WTC11 (cell line): ENCODE results near the gene FAM161A. TPM values are rescaled to one million over a fixed set of nuclear protein-coding genes. Genes with fewer than 3 reads are reported as not detected.

ENCODE experiments used
- CREB1 ChIP-seq: sonication (generic); formaldehyde crosslinking; IDR thresholded peaks from 2 replicates; pipeline ENCODE4 v1.8.0; 2023; ENCODE audit warnings: mild to moderate bottlenecking, missing genetic modification reagents
- FOXK1 ChIP-seq: sonication (generic); formaldehyde crosslinking; IDR thresholded peaks from 2 replicates; pipeline ENCODE4 v1.8.0; 2022; ENCODE audit warnings: mild to moderate bottlenecking, moderate library complexity, missing genetic modification reagents
- GABPB1 ChIP-seq: sonication (generic); formaldehyde crosslinking; IDR thresholded peaks from 2 replicates; pipeline ENCODE4 v1.8.1; 2023; ENCODE audit warnings: mild to moderate bottlenecking, missing genetic modification reagents
- MXD4 ChIP-seq: fragments of 250-450 bp; sonication (Bioruptor Pico); IDR thresholded peaks from 2 replicates; pipeline ENCODE4 v1.8.0; 2021; ENCODE audit warnings: mild to moderate bottlenecking, moderate library complexity, borderline replicate concordance
- NFE2L1 ChIP-seq: sonication (generic); formaldehyde crosslinking; IDR thresholded peaks from 2 replicates; pipeline ENCODE4 v1.8.1; 2023; ENCODE audit warnings: missing genetic modification reagents
- NR3C1 ChIP-seq: sonication (generic); formaldehyde crosslinking; conservative IDR thresholded peaks from 2 replicates; pipeline ENCODE4 v1.8.1; 2023; ENCODE audit warnings: low read depth, mild to moderate bottlenecking, missing genetic modification reagents
- OVOL2 ChIP-seq: fragments of 250-450 bp; sonication (Bioruptor Pico); IDR thresholded peaks from 2 replicates; pipeline ENCODE4 v1.9.0; 2021; ENCODE audit warnings: mild to moderate bottlenecking, borderline replicate concordance
- ZBTB21 ChIP-seq: sonication (generic); formaldehyde crosslinking; IDR thresholded peaks from 2 replicates; pipeline ENCODE4 v1.8.1; 2023; ENCODE audit warnings: mild to moderate bottlenecking, missing genetic modification reagents, borderline replicate concordance
- ZNF138 ChIP-seq: sonication (generic); formaldehyde crosslinking; conservative IDR thresholded peaks from 2 replicates; pipeline ENCODE4 v1.8.1; 2022; ENCODE audit warnings: mild to moderate bottlenecking, moderate library complexity, missing genetic modification reagents
- ZNF219 ChIP-seq: sonication (generic); formaldehyde crosslinking; IDR thresholded peaks from 2 replicates; pipeline ENCODE4 v1.8.0; 2023; ENCODE audit warnings: missing genetic modification reagents, mild to moderate bottlenecking, borderline replicate concordance
- ZNF232 ChIP-seq: sonication (generic); formaldehyde crosslinking; IDR thresholded peaks from 2 replicates; pipeline ENCODE4 v1.8.0; 2022; ENCODE audit warnings: mild to moderate bottlenecking, missing genetic modification reagents
- ZNF263 ChIP-seq: sonication (generic); formaldehyde crosslinking; IDR thresholded peaks from 2 replicates; pipeline ENCODE4 v1.8.1; 2022; ENCODE audit warnings: low read depth, mild to moderate bottlenecking, moderate library complexity, missing genetic modification reagents
- ZNF396 ChIP-seq: fragments of 250-450 bp; sonication (Bioruptor Pico); IDR thresholded peaks from 2 replicates; pipeline ENCODE4 v1.8.0; 2021; ENCODE audit warnings: mild to moderate bottlenecking, moderate library complexity, borderline replicate concordance
- total RNA-seq: library from RNA; stranded (reverse); gene quantifications from 3 replicates; pipeline ENCODE4 v1.2.3, GENCODE V29; 2021
- TF ChIP-seq, protein P1 (sequence below): sonication (generic); formaldehyde crosslinking; IDR thresholded peaks from 2 replicates; pipeline ENCODE4 v1.8.0; 2023; ENCODE audit warnings: mild to moderate bottlenecking, missing genetic modification reagents
- TF ChIP-seq, protein P2 (sequence below): sonication (generic); formaldehyde crosslinking; IDR thresholded peaks from 2 replicates; pipeline ENCODE4 v1.8.0; 2022; ENCODE audit warnings: missing genetic modification reagents
- TF ChIP-seq, protein P3 (sequence below): fragments of 250-450 bp; sonication (Bioruptor Pico); IDR thresholded peaks from 2 replicates; pipeline ENCODE4 v1.9.0; 2021; ENCODE audit warnings: mild to moderate bottlenecking
- TF ChIP-seq, protein P4 (sequence below): fragments of 250-450 bp; sonication (Bioruptor Pico); IDR thresholded peaks from 2 replicates; pipeline ENCODE4 v2.1.2; 2022; ENCODE audit warnings: mild to moderate bottlenecking, moderate library complexity
- TF ChIP-seq, protein P5 (sequence below): sonication (generic); formaldehyde crosslinking; IDR thresholded peaks from 2 replicates; pipeline ENCODE4 v1.8.1; 2022; ENCODE audit warnings: mild to moderate bottlenecking, moderate library complexity, missing genetic modification reagents
- TF ChIP-seq, protein P6 (sequence below): sonication (generic); formaldehyde crosslinking; IDR thresholded peaks from 2 replicates; pipeline ENCODE4 v1.8.0; 2022; ENCODE audit warnings: mild to moderate bottlenecking, missing genetic modification reagents
- TF ChIP-seq, protein P7 (sequence below): sonication (generic); formaldehyde crosslinking; IDR thresholded peaks from 2 replicates; pipeline ENCODE4 v1.8.0; 2023; ENCODE audit warnings: missing genetic modification reagents
- TF ChIP-seq, protein P8 (sequence below): sonication (generic); formaldehyde crosslinking; IDR thresholded peaks from 2 replicates; pipeline ENCODE4 v1.8.0; 2022; ENCODE audit warnings: mild to moderate bottlenecking, missing genetic modification reagents

Gene FAM161A
- total RNA-seq, 1 experiment from 2014 or later = 12.4 TPM

DNA sequence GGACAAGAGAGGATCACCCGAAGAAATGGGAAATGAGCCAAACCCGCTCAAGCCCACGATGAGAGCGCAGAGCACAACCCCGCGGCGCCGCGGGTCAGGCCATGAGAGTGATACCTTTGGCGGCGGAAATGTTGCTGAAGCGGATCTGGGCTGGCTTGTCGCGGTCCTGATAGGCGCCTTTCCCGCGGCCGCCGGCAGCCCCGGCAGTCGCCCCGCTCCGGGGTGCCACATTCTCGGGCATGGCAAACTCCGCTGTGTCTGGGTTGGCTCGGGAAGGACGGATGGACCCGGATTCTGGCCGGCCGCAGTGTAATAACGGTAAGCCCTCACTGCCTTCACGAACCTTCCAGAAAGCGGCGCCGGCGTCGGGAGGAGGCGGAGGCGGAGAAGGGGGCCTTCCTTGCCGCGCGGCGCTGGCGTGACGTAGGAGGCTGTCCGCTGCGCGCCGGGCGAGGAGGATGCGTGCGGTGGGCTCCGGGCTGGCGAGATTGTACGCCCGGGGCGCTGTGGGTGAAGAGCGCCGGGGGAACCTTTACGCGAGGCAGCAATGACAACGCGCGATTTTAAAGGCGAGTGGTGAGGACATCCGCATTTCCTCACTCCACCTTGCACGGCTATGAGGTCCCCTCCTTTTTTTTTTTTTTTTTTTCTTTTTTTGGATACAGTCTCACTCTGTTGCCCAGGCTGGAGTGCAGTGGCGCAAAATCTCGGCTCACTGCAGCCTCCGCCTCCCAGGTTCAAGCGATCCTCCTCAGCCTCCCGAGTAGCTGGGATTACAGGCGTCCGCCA, 34.6 kb upstream of the FAM161A start, which contains the start of gene CCT4 (continued):
- TF ChIP-seq, protein P1, sequence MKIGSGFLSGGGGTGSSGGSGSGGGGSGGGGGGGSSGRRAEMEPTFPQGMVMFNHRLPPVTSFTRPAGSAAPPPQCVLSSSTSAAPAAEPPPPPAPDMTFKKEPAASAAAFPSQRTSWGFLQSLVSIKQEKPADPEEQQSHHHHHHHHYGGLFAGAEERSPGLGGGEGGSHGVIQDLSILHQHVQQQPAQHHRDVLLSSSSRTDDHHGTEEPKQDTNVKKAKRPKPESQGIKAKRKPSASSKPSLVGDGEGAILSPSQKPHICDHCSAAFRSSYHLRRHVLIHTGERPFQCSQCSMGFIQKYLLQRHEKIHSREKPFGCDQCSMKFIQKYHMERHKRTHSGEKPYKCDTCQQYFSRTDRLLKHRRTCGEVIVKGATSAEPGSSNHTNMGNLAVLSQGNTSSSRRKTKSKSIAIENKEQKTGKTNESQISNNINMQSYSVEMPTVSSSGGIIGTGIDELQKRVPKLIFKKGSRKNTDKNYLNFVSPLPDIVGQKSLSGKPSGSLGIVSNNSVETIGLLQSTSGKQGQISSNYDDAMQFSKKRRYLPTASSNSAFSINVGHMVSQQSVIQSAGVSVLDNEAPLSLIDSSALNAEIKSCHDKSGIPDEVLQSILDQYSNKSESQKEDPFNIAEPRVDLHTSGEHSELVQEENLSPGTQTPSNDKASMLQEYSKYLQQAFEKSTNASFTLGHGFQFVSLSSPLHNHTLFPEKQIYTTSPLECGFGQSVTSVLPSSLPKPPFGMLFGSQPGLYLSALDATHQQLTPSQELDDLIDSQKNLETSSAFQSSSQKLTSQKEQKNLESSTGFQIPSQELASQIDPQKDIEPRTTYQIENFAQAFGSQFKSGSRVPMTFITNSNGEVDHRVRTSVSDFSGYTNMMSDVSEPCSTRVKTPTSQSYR = 0 out of 2 replicates have a peak, but pooled peaks have one; percentile 30
- TF ChIP-seq OVOL2 (CRISPR knock-in tag) (no peak), ZNF138 (CRISPR knock-in tag) (no peak), MXD4 (no peak), ZNF396 (CRISPR knock-in tag) (no peak), NFE2L1 (CRISPR knock-in tag) (no peak; the same call in 1 of the 2 replicates), ZBTB21 (no peak), ZNF219 (CRISPR knock-in tag) (no peak), ZNF263 (CRISPR knock-in tag) (no peak; the same call in 1 of the 2 replicates), ZNF232 (CRISPR knock-in tag) (0 out of 2 replicates have a peak, but pooled peaks have one; percentile 77), GABPB1 (CRISPR knock-in tag) (peak; percentile 89), FOXK1 (CRISPR knock-in tag) (peak; percentile 94), NR3C1 (CRISPR knock-in tag) (no peak), CREB1 (CRISPR knock-in tag) (peak; percentile 90; the same call in 1 of the 2 replicates)
- TF ChIP-seq, protein P2, sequence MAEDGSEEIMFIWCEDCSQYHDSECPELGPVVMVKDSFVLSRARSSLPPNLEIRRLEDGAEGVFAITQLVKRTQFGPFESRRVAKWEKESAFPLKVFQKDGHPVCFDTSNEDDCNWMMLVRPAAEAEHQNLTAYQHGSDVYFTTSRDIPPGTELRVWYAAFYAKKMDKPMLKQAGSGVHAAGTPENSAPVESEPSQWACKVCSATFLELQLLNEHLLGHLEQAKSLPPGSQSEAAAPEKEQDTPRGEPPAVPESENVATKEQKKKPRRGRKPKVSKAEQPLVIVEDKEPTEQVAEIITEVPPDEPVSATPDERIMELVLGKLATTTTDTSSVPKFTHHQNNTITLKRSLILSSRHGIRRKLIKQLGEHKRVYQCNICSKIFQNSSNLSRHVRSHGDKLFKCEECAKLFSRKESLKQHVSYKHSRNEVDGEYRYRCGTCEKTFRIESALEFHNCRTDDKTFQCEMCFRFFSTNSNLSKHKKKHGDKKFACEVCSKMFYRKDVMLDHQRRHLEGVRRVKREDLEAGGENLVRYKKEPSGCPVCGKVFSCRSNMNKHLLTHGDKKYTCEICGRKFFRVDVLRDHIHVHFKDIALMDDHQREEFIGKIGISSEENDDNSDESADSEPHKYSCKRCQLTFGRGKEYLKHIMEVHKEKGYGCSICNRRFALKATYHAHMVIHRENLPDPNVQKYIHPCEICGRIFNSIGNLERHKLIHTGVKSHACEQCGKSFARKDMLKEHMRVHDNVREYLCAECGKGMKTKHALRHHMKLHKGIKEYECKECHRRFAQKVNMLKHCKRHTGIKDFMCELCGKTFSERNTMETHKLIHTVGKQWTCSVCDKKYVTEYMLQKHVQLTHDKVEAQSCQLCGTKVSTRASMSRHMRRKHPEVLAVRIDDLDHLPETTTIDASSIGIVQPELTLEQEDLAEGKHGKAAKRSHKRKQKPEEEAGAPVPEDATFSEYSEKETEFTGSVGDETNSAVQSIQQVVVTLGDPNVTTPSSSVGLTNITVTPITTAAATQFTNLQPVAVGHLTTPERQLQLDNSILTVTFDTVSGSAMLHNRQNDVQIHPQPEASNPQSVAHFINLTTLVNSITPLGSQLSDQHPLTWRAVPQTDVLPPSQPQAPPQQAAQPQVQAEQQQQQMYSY (CRISPR knock-in tag) = no peak
- TF ChIP-seq, protein P3, sequence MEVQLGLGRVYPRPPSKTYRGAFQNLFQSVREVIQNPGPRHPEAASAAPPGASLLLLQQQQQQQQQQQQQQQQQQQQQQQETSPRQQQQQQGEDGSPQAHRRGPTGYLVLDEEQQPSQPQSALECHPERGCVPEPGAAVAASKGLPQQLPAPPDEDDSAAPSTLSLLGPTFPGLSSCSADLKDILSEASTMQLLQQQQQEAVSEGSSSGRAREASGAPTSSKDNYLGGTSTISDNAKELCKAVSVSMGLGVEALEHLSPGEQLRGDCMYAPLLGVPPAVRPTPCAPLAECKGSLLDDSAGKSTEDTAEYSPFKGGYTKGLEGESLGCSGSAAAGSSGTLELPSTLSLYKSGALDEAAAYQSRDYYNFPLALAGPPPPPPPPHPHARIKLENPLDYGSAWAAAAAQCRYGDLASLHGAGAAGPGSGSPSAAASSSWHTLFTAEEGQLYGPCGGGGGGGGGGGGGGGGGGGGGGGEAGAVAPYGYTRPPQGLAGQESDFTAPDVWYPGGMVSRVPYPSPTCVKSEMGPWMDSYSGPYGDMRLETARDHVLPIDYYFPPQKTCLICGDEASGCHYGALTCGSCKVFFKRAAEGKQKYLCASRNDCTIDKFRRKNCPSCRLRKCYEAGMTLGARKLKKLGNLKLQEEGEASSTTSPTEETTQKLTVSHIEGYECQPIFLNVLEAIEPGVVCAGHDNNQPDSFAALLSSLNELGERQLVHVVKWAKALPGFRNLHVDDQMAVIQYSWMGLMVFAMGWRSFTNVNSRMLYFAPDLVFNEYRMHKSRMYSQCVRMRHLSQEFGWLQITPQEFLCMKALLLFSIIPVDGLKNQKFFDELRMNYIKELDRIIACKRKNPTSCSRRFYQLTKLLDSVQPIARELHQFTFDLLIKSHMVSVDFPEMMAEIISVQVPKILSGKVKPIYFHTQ (CRISPR knock-in tag) = no peak
- TF ChIP-seq, protein P4, sequence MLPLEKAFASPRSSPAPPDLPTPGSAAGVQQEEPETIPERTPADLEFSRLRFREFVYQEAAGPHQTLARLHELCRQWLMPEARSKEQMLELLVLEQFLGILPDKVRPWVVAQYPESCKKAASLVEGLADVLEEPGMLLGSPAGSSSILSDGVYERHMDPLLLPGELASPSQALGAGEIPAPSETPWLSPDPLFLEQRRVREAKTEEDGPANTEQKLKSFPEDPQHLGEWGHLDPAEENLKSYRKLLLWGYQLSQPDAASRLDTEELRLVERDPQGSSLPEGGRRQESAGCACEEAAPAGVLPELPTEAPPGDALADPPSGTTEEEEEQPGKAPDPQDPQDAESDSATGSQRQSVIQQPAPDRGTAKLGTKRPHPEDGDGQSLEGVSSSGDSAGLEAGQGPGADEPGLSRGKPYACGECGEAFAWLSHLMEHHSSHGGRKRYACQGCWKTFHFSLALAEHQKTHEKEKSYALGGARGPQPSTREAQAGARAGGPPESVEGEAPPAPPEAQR (CRISPR knock-in tag) = no peak
- TF ChIP-seq, protein P5, sequence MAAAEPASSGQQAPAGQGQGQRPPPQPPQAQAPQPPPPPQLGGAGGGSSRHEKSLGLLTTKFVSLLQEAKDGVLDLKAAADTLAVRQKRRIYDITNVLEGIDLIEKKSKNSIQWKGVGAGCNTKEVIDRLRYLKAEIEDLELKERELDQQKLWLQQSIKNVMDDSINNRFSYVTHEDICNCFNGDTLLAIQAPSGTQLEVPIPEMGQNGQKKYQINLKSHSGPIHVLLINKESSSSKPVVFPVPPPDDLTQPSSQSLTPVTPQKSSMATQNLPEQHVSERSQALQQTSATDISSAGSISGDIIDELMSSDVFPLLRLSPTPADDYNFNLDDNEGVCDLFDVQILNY (CRISPR knock-in tag) = peak; percentile 90
- TF ChIP-seq, protein P6, sequence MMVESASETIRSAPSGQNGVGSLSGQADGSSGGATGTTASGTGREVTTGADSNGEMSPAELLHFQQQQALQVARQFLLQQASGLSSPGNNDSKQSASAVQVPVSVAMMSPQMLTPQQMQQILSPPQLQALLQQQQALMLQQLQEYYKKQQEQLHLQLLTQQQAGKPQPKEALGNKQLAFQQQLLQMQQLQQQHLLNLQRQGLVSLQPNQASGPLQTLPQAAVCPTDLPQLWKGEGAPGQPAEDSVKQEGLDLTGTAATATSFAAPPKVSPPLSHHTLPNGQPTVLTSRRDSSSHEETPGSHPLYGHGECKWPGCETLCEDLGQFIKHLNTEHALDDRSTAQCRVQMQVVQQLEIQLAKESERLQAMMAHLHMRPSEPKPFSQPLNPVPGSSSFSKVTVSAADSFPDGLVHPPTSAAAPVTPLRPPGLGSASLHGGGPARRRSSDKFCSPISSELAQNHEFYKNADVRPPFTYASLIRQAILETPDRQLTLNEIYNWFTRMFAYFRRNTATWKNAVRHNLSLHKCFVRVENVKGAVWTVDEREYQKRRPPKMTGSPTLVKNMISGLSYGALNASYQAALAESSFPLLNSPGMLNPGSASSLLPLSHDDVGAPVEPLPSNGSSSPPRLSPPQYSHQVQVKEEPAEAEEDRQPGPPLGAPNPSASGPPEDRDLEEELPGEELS = 0 out of 2 replicates have a peak, but pooled peaks have one; percentile 42
- TF ChIP-seq, protein P7, sequence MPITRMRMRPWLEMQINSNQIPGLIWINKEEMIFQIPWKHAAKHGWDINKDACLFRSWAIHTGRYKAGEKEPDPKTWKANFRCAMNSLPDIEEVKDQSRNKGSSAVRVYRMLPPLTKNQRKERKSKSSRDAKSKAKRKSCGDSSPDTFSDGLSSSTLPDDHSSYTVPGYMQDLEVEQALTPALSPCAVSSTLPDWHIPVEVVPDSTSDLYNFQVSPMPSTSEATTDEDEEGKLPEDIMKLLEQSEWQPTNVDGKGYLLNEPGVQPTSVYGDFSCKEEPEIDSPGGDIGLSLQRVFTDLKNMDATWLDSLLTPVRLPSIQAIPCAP = peak; percentile 15; the same call in 1 of the 2 replicates
- TF ChIP-seq, protein P8, sequence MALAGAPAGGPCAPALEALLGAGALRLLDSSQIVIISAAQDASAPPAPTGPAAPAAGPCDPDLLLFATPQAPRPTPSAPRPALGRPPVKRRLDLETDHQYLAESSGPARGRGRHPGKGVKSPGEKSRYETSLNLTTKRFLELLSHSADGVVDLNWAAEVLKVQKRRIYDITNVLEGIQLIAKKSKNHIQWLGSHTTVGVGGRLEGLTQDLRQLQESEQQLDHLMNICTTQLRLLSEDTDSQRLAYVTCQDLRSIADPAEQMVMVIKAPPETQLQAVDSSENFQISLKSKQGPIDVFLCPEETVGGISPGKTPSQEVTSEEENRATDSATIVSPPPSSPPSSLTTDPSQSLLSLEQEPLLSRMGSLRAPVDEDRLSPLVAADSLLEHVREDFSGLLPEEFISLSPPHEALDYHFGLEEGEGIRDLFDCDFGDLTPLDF (CRISPR knock-in tag) = no peak
